Neuronal stem cell (in vitro differentiated cells): ENCODE data around the gene MRNIP.
A peak's percentile ranks its signal among the peaks of the same experiment; 100 is the strongest.

Experiments used
- DNase-seq: peaks from one replicate; pipeline ENCODE4 v3.0.0-alpha.2; 2013; ENCODE audit warnings: low spot score
- H2AFZ ChIP-seq: one replicate; pipeline ENCODE4 v1.6.1; 2013; ENCODE audit warnings: mild to moderate bottlenecking, low read length, inconsistent platforms
- H2AK5ac ChIP-seq: 2 replicates; pipeline ENCODE4 v1.6.1; 2013; ENCODE audit warnings: low read depth, mild to moderate bottlenecking, inconsistent platforms, low read length, moderate library complexity, mixed read lengths
- H2BK120ac ChIP-seq: 2 replicates; pipeline ENCODE4 v1.6.1; 2013; ENCODE audit warnings: low read depth, mild to moderate bottlenecking, inconsistent platforms, low read length, moderate library complexity, mixed read lengths
- H2BK12ac ChIP-seq: one replicate; pipeline ENCODE4 v1.6.1; 2013; ENCODE audit warnings: low read length, inconsistent platforms
- H2BK15ac ChIP-seq: 2 replicates; pipeline ENCODE4 v1.6.1; 2013; ENCODE audit warnings: mild to moderate bottlenecking, low read length, inconsistent platforms, mixed read lengths
- H2BK5ac ChIP-seq: one replicate; pipeline ENCODE4 v1.6.1; 2013; ENCODE audit warnings: inconsistent platforms, mild to moderate bottlenecking, low read length, moderate library complexity
- H3K14ac ChIP-seq: one replicate; pipeline ENCODE4 v1.6.1; 2013; ENCODE audit warnings: low read length, inconsistent platforms
- H3K18ac ChIP-seq: 2 replicates; pipeline ENCODE4 v1.6.1; 2013; ENCODE audit warnings: low read length, inconsistent platforms
- H3K23ac ChIP-seq: 2 replicates; pipeline ENCODE4 v1.6.1; 2013; ENCODE audit warnings: low read depth, mild to moderate bottlenecking, mixed read lengths, low read length, inconsistent platforms; ENCODE audit not compliant: poor library complexity
- H3K27ac ChIP-seq: replicated peaks from 3 replicates; pipeline ENCODE4 v1.5.1; 2013; ENCODE audit warnings: low read length, inconsistent platforms
- H3K27me3 ChIP-seq, 3 experiments: 2 replicates each; pipeline ENCODE4 v1.6.1; 2013; ENCODE audit warnings: low read length in 3 of 3, mild to moderate bottlenecking in 2 of 3, inconsistent platforms in 1 of 3, low read depth in 1 of 3, mixed read lengths in 1 of 3, moderate library complexity in 1 of 3; ENCODE audit not compliant: control insufficient read depth in 3 of 3, insufficient read depth in 3 of 3
- H3K36me3 ChIP-seq, 2 donors: replicated peaks in 1 of 2; 2 replicates each; pipeline ENCODE4 v1.6.1; 2013; ENCODE audit warnings: low read length in 2 of 2; ENCODE audit not compliant: control insufficient read depth in 2 of 2, insufficient read depth in 2 of 2
- H3K4ac ChIP-seq: 2 replicates; pipeline ENCODE4 v1.6.1; 2013; ENCODE audit warnings: inconsistent platforms, mild to moderate bottlenecking, low read length, moderate library complexity
- H3K4me1 ChIP-seq, 2 donors: 1 replicate in 1 of 2; 2 replicates in 1 of 2; pipeline ENCODE4 v1.6.1; 2013; ENCODE audit warnings: low read length in 2 of 2, low read depth in 1 of 2; ENCODE audit not compliant: control insufficient read depth in 2 of 2, insufficient read depth in 1 of 2
- H3K4me2 ChIP-seq: one replicate; pipeline ENCODE4 v1.6.1; 2013; ENCODE audit warnings: mild to moderate bottlenecking, low read length, inconsistent platforms; ENCODE audit not compliant: insufficient read depth, poor library complexity, severe bottlenecking
- H3K4me3 ChIP-seq, 2 donors: 2 replicates each; pipeline ENCODE4 v1.5.1; 2013; ENCODE audit warnings: low read length in 2 of 2, mild to moderate bottlenecking in 2 of 2, inconsistent platforms in 1 of 2, moderate library complexity in 1 of 2
- H3K79me1 ChIP-seq: one replicate; pipeline ENCODE4 v1.6.1; 2013; ENCODE audit warnings: low read depth, mild to moderate bottlenecking, inconsistent platforms, low read length, moderate library complexity
- H3K9ac ChIP-seq: one replicate; pipeline ENCODE4 v1.6.1; 2013; ENCODE audit warnings: mild to moderate bottlenecking, low read depth, low read length, inconsistent platforms; ENCODE audit not compliant: poor library complexity
- H3K9me3 ChIP-seq, 2 donors: replicated peaks in 1 of 2; 2 replicates each; pipeline versions ENCODE3 to v1.6.1; 2013; ENCODE audit warnings: low read length in 2 of 2, mild to moderate bottlenecking in 2 of 2, inconsistent platforms in 1 of 2, low read depth in 1 of 2, mixed read lengths in 1 of 2, moderate library complexity in 1 of 2; ENCODE audit not compliant: control insufficient read depth in 2 of 2, insufficient read depth in 1 of 2
- H4K8ac ChIP-seq: one replicate; pipeline ENCODE4 v1.6.1; 2013; ENCODE audit warnings: low read depth, mild to moderate bottlenecking, inconsistent platforms, low read length, moderate library complexity
- H4K91ac ChIP-seq: one replicate; pipeline ENCODE4 v1.6.1; 2013; ENCODE audit warnings: low read length, low read depth, mild to moderate bottlenecking, inconsistent platforms; ENCODE audit not compliant: poor library complexity
- WGBS, 2 donors: extraction: QIAGEN DNeasy Blood & Tissue Kit; methylation state at CpG; one replicate each; pipeline ENCODE4 v1.1.7; 2013; ENCODE audit warnings: missing lambda C conversion rate in 2 of 2, mixed read lengths in 1 of 2; ENCODE audit not compliant: insufficient read length in 2 of 2, insufficient replicate concordance in 1 of 2; ENCODE audit errors: extremely low coverage in 2 of 2; 5-methylcytosine and 5-hydroxymethylcytosine counted together

Gene MRNIP

DNA sequence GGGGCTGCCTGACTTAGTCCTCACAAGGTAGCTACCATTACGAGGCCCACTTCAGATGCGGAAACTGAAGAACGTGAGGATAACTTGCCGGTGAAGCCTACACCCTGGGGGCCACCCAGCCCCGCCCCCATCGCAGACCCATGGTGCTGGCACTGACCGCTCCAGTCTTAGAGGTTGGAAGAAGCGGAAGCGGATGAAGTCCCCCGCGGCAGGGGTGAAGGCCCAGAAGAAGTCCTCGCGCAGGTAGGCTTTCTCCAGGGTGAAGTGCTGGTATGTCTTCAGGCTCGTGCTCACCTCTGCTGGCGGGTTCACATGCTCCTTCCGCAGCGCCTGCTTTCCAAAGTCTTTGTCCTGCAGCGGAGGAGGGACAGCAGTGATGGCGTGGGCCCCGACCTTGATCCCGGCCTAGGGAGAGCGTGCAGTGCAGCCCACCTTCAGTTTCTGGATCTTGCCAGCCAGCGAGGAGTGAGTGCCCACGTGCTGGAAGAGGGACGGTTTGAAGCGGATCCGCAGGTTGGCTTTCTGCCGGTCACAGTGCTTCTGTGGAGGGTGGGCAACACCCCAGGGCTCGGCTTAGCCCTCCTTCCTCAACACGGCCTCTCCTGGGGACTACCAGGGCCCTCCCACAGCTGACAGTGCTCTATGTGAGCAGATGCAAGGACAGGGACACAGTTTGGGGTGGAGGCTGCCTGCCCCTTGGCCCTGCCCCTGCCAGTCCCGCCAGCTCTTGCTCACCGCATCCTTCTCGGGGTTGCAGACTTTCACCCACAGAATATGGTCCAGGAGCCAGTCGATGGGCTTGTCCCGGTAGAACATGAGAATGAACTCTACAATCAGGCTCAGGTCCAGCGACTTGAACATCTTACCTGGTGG lies 59.6 kb downstream of the MRNIP start:
- peak overlapping the region in 1 of 2 donors; percentile 10 for H3K4me3 ChIP-seq
- H3K79me1 ChIP-seq: peaks cover 8% of the 10 kb centered on the region
- H3K4ac ChIP-seq: no peak overlapping the region
- peak overlapping the region; percentile 60 for H3K9ac ChIP-seq
- H3K27me3 ChIP-seq: peaks cover 0 to 8% (median 0%) of the 10 kb centered on the region in 3 experiments
- no peak overlapping the region for H3K14ac ChIP-seq
- no peak overlapping the region for H2BK5ac ChIP-seq
- DNase-seq: no peak
- H3K4me2 ChIP-seq: no peak overlapping the region
- H2AFZ ChIP-seq: no peak overlapping the region
- no peak overlapping the region for H2BK120ac ChIP-seq
- H3K36me3 ChIP-seq: peaks cover 26 to 59% of the 10 kb centered on the region in 2 donors
- peak overlapping the region; percentile 43 for H3K23ac ChIP-seq
- H4K8ac ChIP-seq: no peak overlapping the region
- H3K18ac ChIP-seq: peak overlapping the region; percentile 11
- peaks cover 0 to 4% of the 10 kb centered on the region in 2 donors for H3K9me3 ChIP-seq
- no peak overlapping the region for H4K91ac ChIP-seq
- no peak overlapping the region for H2BK15ac ChIP-seq
- no peak overlapping the region for H2AK5ac ChIP-seq
- no peak overlapping the region for H3K27ac ChIP-seq
- H2BK12ac ChIP-seq: peak overlapping the region; percentile 10
- no CpG with 5 or more reads among the region's 36 CpGs for WGBS, 2 donors
- H3K4me1 ChIP-seq: peaks cover 13 to 24% of the 10 kb centered on the region in 2 donors

DNA sequence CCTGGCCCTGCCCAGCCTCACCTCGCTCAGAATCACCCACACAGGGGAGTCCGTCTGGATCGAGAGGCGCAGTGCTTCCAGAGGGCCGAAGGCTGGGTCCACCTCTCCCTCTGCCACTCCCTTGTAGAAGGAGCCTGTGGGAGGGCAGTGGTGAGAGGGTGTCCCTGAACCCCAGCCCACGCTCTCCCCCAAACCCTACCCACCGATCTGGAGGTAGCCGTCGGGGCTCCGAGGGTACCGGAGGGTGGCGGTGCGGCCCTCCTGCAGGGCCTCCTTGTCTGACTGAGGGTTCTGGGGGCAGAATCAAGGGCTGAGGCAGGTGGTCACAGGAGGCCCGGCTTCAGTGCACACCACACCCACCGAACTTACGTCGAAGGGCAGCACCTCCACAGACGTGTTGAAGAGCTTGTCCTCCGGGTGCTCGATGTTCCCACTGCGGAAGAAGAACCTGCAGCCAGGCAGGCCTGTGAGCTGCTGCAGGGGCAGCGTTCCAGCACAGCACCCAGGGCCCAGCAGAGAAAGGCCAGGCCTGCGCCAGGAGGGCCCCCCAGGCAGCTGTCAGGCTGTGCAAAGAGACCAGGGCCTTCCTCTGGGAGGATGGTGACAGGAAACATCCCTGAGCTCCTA lies 60.4 kb downstream of the MRNIP start:
- no peak overlapping the region for H3K18ac ChIP-seq
- H3K4ac ChIP-seq: no peak overlapping the region
- no peak for DNase-seq
- H3K9me3 ChIP-seq: peaks cover 0 to 4% of the 10 kb centered on the region in 2 donors
- H3K4me3 ChIP-seq: no peak overlapping the region
- no peak overlapping the region for H2BK12ac ChIP-seq
- H3K4me1 ChIP-seq: peaks cover 6 to 17% of the 10 kb centered on the region in 2 donors
- H3K9ac ChIP-seq: no peak overlapping the region
- H3K27ac ChIP-seq: no peak overlapping the region
- no CpG with 5 or more reads among the region's 23 CpGs for WGBS, 2 donors
- no peak overlapping the region for H3K14ac ChIP-seq
- H2BK15ac ChIP-seq: no peak overlapping the region
- H2AFZ ChIP-seq: no peak overlapping the region
- H4K8ac ChIP-seq: no peak overlapping the region
- H3K23ac ChIP-seq: no peak overlapping the region
- H3K27me3 ChIP-seq: peaks cover 0 to 8% (median 0%) of the 10 kb centered on the region in 3 experiments
- H2AK5ac ChIP-seq: no peak overlapping the region
- H4K91ac ChIP-seq: no peak overlapping the region
- no peak overlapping the region for H3K4me2 ChIP-seq
- H3K36me3 ChIP-seq: peaks cover 26 to 59% of the 10 kb centered on the region in 2 donors
- no peak overlapping the region for H2BK120ac ChIP-seq
- peaks cover 6% of the 10 kb centered on the region for H3K79me1 ChIP-seq
- peak overlapping the region; percentile 39 for H2BK5ac ChIP-seq

DNA sequence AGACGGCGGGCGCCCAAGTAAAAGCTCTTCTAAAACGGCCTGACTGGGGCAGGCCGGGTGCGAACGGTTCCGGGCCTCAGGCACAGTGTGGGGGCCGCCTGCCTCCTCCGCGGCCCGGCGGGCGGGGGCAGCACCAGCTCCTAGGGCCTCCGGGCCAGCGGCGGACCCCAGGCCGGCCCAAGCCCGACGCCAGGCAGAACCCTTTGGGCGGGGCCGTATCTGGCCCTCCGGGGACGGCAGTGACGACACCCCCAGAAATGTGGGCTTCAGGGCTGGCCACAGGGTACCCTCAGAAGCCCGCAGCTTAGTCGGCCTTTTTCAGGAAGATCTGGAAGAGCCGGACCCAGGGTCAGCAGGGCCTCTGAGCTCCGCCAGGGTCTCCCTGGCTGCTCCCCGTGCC lies 60.9 kb downstream of the MRNIP start:
- no peak overlapping the region for H4K8ac ChIP-seq
- no peak overlapping the region for H4K91ac ChIP-seq
- no peak overlapping the region for H3K4me2 ChIP-seq
- no peak overlapping the region for H2BK120ac ChIP-seq
- no peak overlapping the region for H2AK5ac ChIP-seq
- WGBS, 2 donors: no CpG with 5 or more reads among the region's 30 CpGs
- no peak overlapping the region for H2BK12ac ChIP-seq
- no peak overlapping the region for H3K4me3 ChIP-seq
- peaks cover 3 to 12% of the 10 kb centered on the region in 2 donors for H3K4me1 ChIP-seq
- H3K27ac ChIP-seq: no peak overlapping the region
- H3K4ac ChIP-seq: no peak overlapping the region
- H3K27me3 ChIP-seq: peaks cover 0 to 8% (median 0%) of the 10 kb centered on the region in 3 experiments
- H3K36me3 ChIP-seq: peaks cover 26 to 58% of the 10 kb centered on the region in 2 donors
- H3K18ac ChIP-seq: no peak overlapping the region
- H3K9ac ChIP-seq: no peak overlapping the region
- DNase-seq: no peak
- H2BK5ac ChIP-seq: peak overlapping the region; percentile 39
- no peak overlapping the region for H2AFZ ChIP-seq
- no peak overlapping the region for H3K23ac ChIP-seq
- H3K9me3 ChIP-seq: peaks cover 0 to 4% of the 10 kb centered on the region in 2 donors
- no peak overlapping the region for H2BK15ac ChIP-seq
- peak overlapping the region; percentile 21 for H3K14ac ChIP-seq
- H3K79me1 ChIP-seq: peaks cover 8% of the 10 kb centered on the region
